GM21528 (cell line): Measurements from ENCODE around the gene MSMB.
"Not testable (repeated sequence)": the region's sequence is repeated elsewhere in the genome, so short reads cannot be mapped to it uniquely, and the experiment has no call there.

ENCODE experiments used
- ATAC-seq: cut with Tn5 transposase; IDR thresholded peaks from one replicate; pipeline ENCODE4 v1.9.1; 2021; ENCODE audit warnings: mild to moderate bottlenecking, moderate library complexity; ENCODE audit not compliant: unreplicated experiment, low FRiP score

The MSMB gene

GRCh38 chr10:46046261-46046660 is at the start of gene MSMB:
TSS of gene MSMB (minus strand) at chr10:46046269. CDS start at chr10:46046237, 32 bp downstream.
- ATAC-seq: no peak

- no peak for ATAC-seq
Measured at GRCh38 chr10:46094931-46095750, 49.1 kb upstream of the MSMB start.

GRCh38 chr10:46094197-46094500 is 48.1 kb upstream of the MSMB start:
- ATAC-seq: no peak

GRCh38 chr10:46093316-46094196 is 47.5 kb upstream of the MSMB start:
- not testable (repeated sequence) for ATAC-seq

- no peak for ATAC-seq
Measured at GRCh38 chr10:46092524-46093081, 46.5 kb upstream of the MSMB start.

GRCh38 chr10:46091828-46092523 is 45.9 kb upstream of the MSMB start:
- no peak for ATAC-seq

GRCh38 chr10:46091080-46091827 is 45.2 kb upstream of the MSMB start:
- ATAC-seq: no peak

- ATAC-seq: no peak
Measured at GRCh38 chr10:46090258-46090812, 44.3 kb upstream of the MSMB start.

- ATAC-seq: not testable (repeated sequence)
Measured at GRCh38 chr10:46087381-46087780, 41.3 kb upstream of the MSMB start.

- no peak for ATAC-seq
Measured at GRCh38 chr10:46084321-46085165, 38.5 kb upstream of the MSMB start.

GRCh38 chr10:46080886-46081285 is 34.8 kb upstream of the MSMB start:
- no peak for ATAC-seq

- ATAC-seq: no peak
Measured at GRCh38 chr10:46079831-46080585, 33.9 kb upstream of the MSMB start.

GRCh38 chr10:46077731-46078413 is 31.8 kb upstream of the MSMB start:
- ATAC-seq: no peak

- no peak for ATAC-seq
Measured at GRCh38 chr10:46077141-46077554, 31.1 kb upstream of the MSMB start.

GRCh38 chr10:46075869-46076268 is 29.8 kb upstream of the MSMB start:
- no peak for ATAC-seq

- no peak for ATAC-seq
Measured at GRCh38 chr10:46074196-46074946, 28.3 kb upstream of the MSMB start.

- no peak for ATAC-seq
Measured at GRCh38 chr10:46073564-46073963, 27.5 kb upstream of the MSMB start.
